ENCODE measurements around the gene SHROOM2. TPM values are rescaled to one million over a fixed set of nuclear protein-coding genes. Genes with fewer than 3 reads are reported as not detected.

The SHROOM2 gene
- total and polyA plus RNA-seq, 2 of the 4 experiments (the other 2 are of a cell fraction): 8.1 to 14.2 TPM

DNA sequence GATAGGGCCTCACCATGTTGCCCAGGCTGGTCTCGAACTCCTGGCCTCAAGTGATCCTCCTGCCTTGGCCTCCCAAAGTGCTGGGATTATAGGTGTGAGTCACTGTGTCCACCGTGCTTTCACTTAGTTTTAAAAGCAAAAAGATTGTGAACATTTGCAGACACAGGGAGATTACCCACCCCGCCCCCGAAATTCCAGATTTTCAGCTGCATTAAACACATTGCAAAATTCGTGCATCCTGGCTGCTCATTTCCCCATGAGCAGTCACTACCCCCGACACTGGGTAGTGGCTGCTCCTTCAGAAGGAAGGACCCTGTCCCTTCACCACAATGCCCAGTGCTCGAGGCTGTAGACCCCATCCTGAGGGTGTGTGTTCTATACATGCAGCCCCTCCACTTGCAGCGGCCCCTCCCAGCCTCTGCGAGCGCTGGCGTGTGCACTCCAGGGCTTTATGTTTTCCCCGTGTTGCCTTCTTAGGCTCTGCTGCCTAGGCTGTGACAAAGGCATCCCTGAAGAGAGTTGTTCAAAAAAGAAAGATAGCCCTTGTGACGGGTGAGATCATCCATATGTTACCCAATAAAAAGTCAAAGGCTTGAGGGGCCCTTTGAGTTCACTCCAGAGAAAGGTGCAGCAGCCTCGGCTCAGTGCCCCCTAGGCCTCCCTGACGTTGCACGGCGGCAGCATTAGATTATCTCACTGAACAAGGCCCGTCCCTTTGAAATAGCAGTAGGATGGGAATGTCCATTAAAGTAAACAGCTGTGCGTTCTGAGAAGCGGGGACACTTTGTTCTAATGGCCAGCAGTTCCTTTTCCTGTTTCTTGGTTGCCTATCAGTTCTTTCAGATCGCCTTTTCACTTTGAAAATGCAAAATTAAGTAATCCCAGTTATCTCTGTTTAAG is 71.6 kb downstream of the SHROOM2 start:
- Histone ChIP-seq H2BK5ac (ENCODE audit: low read depth, low read length, poor library complexity, severe bottlenecking) (no peak overlapping the region), H4K91ac (ENCODE audit: insufficient read depth, low read depth, low read length) (no peak overlapping the region), H3K4me1 (ENCODE audit: control insufficient read depth, insufficient read depth, low read length) (peaks cover 6% of the 10 kb centered on the region), H4K5ac (ENCODE audit: low read depth, low read length) (no peak overlapping the region), H3K4me3 (ENCODE audit: insufficient read depth, low read depth, low read length) (no peak overlapping the region), H2AFZ (replicated peaks; ENCODE audit: low read length, poor library complexity) (no peak overlapping the region), H3K36me3 (ENCODE audit: control insufficient read depth, insufficient read depth, low read length) (no peaks in the 10 kb centered on the region), H3K18ac (ENCODE audit: low read depth, low read length) (no peak overlapping the region), H3K23ac (ENCODE audit: low read depth, low read length) (no peak overlapping the region), H4K20me1 (ENCODE audit: insufficient read depth, low read length) (no peaks in the 10 kb centered on the region), H3K27me3 (ENCODE audit: control insufficient read depth, insufficient read depth, low read length) (no peaks in the 10 kb centered on the region), H2AK5ac (ENCODE audit: low read depth, low read length) (no peak overlapping the region), H3K9me3 (ENCODE audit: control insufficient read depth, insufficient read depth, low read length) (no peaks in the 10 kb centered on the region; the same call in 1 of the 2 replicates), H2BK120ac (ENCODE audit: low read depth, low read length) (no peak overlapping the region), H3K79me1 (ENCODE audit: low read depth in 1 of 2, low read length in 2 of 2) (no peaks in the 10 kb centered on the region), H4K8ac (ENCODE audit: low read depth in 2 of 2, low read length in 2 of 2) (no peak overlapping the region), H3K56ac (ENCODE audit: extremely low read depth, insufficient read depth, low read length) (no peak overlapping the region), H3K14ac (replicated peaks; ENCODE audit: low read depth, low read length) (no peak overlapping the region), H3K9ac (ENCODE audit: low read depth, low read length) (no peak overlapping the region), H2BK15ac (ENCODE audit: low read depth, low read length) (no peak overlapping the region), H3K27ac (ENCODE audit: insufficient read depth, low read length) (no peak overlapping the region), H2AK9ac (replicated peaks; ENCODE audit: low read depth, low read length, poor library complexity) (no peak overlapping the region), H3K4ac (ENCODE audit: low read depth, low read length) (no peak overlapping the region), H3K9me1 (ENCODE audit: insufficient read depth, low read length) (peaks cover 3% of the 10 kb centered on the region; the same call in 1 of the 2 replicates), H2BK20ac (ENCODE audit: low read depth, low read length) (no peak overlapping the region), H3K4me2 (ENCODE audit: low read depth, low read length) (no peak overlapping the region)
- intact Hi-C loops (cut with micrococcal nuclease): no loop called here
- no peak for ATAC-seq (ENCODE audit: low read depth)
- POLR2A ChIA-PET (ENCODE audit: unreplicated experiment): no interaction called here
- dilution Hi-C loops (cut with HindIII; ENCODE audit: low sequenced_read_pairs, unreplicated experiment): no loop called here
- CTCF ChIA-PET: no interaction called here
- DNase-seq: no peak
- 55% methylated on average over 8 of the region's 21 CpGs; no CpG with 5 or more reads in 1 of the 2 experiments for WGBS, 2 experiments (ENCODE audit: extremely low coverage in 2 of 2, insufficient read length in 1 of 2)
- no TSS peak for BruUV-seq (replicated peaks)
- in situ Hi-C loops (cut with MboI; ENCODE audit: low sequenced_read_pairs): no loop called here
- TF ChIP-seq CHD1 (IDR thresholded peaks at IDR 0.05; ENCODE audit: low read depth, low read length) (no peak), NFE2L2 (IDR thresholded peaks at IDR 0.05; ENCODE audit: low read depth, low read length) (no peak), CEBPB (IDR thresholded peaks at IDR 0.05; ENCODE audit: low read depth, low read length) (no peak), MAFK (IDR thresholded peaks at IDR 0.05; ENCODE audit: low read depth, low read length) (no peak), RAD21 (IDR thresholded peaks at IDR 0.05; ENCODE audit: low read length) (no peak), MAZ (IDR thresholded peaks at IDR 0.05; ENCODE audit: borderline replicate concordance, low read depth, low read length) (no peak), RCOR1 (IDR thresholded peaks at IDR 0.05; ENCODE audit: insufficient replicate concordance, low read length) (no peak), FOS (IDR thresholded peaks at IDR 0.05; ENCODE audit: low read depth, low read length) (no peak), MXI1 (IDR thresholded peaks at IDR 0.05; ENCODE audit: borderline replicate concordance, low read depth, low read length) (no peak), POLR2A (IDR thresholded peaks at IDR 0.05; ENCODE audit: low read depth, low read length) (no peak), BHLHE40 (IDR thresholded peaks at IDR 0.05; ENCODE audit: low read depth, low read length) (no peak), RFX5 (IDR thresholded peaks at IDR 0.05; ENCODE audit: low read depth, low read length) (no peak)
- TF ChIP-seq, protein P1, sequence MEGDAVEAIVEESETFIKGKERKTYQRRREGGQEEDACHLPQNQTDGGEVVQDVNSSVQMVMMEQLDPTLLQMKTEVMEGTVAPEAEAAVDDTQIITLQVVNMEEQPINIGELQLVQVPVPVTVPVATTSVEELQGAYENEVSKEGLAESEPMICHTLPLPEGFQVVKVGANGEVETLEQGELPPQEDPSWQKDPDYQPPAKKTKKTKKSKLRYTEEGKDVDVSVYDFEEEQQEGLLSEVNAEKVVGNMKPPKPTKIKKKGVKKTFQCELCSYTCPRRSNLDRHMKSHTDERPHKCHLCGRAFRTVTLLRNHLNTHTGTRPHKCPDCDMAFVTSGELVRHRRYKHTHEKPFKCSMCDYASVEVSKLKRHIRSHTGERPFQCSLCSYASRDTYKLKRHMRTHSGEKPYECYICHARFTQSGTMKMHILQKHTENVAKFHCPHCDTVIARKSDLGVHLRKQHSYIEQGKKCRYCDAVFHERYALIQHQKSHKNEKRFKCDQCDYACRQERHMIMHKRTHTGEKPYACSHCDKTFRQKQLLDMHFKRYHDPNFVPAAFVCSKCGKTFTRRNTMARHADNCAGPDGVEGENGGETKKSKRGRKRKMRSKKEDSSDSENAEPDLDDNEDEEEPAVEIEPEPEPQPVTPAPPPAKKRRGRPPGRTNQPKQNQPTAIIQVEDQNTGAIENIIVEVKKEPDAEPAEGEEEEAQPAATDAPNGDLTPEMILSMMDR (conservative IDR thresholded peaks at IDR 0.05; ENCODE audit: low read depth, low read length): no peak
- TF ChIP-seq, protein P2, sequence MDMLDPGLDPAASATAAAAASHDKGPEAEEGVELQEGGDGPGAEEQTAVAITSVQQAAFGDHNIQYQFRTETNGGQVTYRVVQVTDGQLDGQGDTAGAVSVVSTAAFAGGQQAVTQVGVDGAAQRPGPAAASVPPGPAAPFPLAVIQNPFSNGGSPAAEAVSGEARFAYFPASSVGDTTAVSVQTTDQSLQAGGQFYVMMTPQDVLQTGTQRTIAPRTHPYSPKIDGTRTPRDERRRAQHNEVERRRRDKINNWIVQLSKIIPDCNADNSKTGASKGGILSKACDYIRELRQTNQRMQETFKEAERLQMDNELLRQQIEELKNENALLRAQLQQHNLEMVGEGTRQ (IDR thresholded peaks at IDR 0.05; ENCODE audit: low read depth, low read length): no peak
- TF ChIP-seq, protein P3, sequence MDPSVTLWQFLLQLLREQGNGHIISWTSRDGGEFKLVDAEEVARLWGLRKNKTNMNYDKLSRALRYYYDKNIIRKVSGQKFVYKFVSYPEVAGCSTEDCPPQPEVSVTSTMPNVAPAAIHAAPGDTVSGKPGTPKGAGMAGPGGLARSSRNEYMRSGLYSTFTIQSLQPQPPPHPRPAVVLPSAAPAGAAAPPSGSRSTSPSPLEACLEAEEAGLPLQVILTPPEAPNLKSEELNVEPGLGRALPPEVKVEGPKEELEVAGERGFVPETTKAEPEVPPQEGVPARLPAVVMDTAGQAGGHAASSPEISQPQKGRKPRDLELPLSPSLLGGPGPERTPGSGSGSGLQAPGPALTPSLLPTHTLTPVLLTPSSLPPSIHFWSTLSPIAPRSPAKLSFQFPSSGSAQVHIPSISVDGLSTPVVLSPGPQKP (IDR thresholded peaks at IDR 0.05; ENCODE audit: borderline replicate concordance, low read depth, low read length): no peak
